Measurements from ENCODE around the gene DRC7.
A peak's percentile ranks its signal among the peaks of the same experiment; 100 is the strongest.

Gene DRC7

GRCh38 chr16:57755726-57756423, 61.3 kb downstream of the DRC7 start:
- no peak overlapping the region for H3K27ac ChIP-seq

DNA sequence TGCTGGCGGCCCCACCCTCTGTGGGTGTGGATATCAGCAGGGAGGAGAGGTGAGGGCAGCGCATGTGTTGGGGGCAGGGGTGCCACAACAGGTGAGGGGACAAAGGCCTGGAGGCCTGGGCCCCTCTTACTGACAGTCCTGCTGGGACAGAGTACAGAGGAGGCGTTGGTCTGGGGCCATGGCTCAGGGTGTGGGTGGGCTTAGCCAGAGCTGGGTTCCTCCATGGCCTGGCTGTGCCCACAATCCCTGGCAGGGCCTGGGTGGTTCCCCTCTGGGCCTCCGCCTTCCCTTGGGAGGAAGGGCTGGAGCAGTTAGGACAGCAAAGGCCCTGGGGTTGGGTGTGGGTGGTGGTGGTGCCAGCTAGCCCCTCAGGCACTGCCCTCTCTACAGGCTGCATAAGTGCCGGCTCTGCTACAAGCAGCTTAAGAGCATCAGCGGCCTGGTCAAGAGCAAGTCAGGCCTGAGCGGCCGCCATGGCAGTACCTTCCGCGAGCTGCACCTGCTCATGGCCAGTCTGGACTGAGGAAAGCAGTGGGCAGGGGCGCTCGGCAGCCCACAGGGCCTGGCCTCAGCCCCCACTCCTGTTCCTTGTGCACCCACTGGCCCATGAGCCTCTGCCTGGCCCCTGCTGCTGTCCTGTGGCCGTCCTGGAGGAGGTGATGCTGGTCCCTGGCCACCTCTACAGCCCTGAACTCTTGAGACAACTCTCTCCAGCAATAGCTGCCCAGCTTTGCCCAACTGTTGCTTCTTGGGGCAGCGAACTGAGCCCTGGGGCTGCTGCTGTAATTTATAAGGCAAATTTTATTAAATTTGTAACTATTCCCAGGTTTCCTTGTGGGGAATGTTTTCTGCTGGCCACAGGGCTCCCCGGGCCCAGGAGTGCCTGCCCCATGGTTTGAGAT, 62.1 kb downstream of the DRC7 start:
- H3K4me3 ChIP-seq: no peak overlapping the region
- H3K27ac ChIP-seq: peak overlapping the region in 2 of 21 experiments; percentile 7 to 10

More at GRCh38 chr16:57755726-57756423, 61.3 kb downstream of the DRC7 start:
- no peak overlapping the region for H3K4me3 ChIP-seq

DNA sequence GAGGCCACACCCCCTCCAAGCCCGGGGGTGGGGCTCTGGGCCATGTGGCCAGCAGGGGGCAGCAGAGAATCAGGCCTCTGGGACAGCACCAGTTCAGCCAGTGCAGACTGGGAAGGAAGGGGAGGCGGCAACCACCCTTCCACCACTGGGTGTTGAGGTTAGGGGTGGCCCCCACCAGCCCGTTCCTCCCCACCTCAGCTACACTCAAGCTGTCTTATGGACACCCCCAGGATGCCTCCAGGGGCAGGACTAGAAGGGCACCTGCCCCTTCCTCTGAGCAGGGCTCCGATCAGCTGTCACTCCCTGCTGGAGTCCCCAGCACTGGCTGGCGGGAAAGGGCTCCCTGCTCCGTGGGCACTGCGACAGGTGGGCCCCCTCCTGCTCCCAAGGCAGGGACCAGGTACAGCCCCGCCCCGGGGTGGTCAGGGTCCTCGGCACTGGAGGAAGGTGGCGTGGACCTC, 62.8 kb downstream of the DRC7 start:
- H3K4me3 ChIP-seq: no peak overlapping the region
- H3K27ac ChIP-seq: peak overlapping the region in 5 of 21 experiments; percentile 5 to 42 (median 37)

DNA sequence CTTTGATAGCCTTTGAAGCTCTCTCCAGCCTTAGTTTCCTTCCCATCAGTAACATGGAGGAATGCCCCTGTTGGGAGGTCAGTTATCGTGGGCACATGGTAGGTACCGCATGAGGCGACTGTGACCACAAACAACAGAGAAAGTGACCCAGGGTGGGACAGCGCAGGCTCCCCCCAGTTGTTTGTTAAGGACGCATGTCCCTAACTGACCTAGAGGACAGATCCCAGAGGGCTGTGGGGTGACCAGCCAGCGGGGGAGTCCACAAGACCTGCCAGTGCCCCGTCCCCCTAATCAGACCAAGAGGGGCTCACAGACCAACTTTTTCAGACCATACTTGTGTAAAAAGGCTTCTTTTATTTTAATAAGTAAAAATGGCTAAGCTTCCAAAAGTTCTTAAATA, 63.3 kb downstream of the DRC7 start:
- H3K27ac ChIP-seq: peak overlapping the region in 6 of 21 experiments; percentile 5 to 42 (median 38)
- H3K4me3 ChIP-seq: no peak overlapping the region

- H3K27ac ChIP-seq: peak overlapping the region in 3 of 21 experiments; percentile 5 to 41 (median 40)
- no peak overlapping the region for H3K4me3 ChIP-seq
Observed at GRCh38 chr16:57758331-57759117, 63.9 kb downstream of the DRC7 start.

GRCh38 chr16:57759131-57759530, 64.5 kb downstream of the DRC7 start:
- H3K4me3 ChIP-seq: no peak overlapping the region
- peak overlapping the region in 3 of 21 experiments; percentile 3 to 41 (median 40) for H3K27ac ChIP-seq

DNA sequence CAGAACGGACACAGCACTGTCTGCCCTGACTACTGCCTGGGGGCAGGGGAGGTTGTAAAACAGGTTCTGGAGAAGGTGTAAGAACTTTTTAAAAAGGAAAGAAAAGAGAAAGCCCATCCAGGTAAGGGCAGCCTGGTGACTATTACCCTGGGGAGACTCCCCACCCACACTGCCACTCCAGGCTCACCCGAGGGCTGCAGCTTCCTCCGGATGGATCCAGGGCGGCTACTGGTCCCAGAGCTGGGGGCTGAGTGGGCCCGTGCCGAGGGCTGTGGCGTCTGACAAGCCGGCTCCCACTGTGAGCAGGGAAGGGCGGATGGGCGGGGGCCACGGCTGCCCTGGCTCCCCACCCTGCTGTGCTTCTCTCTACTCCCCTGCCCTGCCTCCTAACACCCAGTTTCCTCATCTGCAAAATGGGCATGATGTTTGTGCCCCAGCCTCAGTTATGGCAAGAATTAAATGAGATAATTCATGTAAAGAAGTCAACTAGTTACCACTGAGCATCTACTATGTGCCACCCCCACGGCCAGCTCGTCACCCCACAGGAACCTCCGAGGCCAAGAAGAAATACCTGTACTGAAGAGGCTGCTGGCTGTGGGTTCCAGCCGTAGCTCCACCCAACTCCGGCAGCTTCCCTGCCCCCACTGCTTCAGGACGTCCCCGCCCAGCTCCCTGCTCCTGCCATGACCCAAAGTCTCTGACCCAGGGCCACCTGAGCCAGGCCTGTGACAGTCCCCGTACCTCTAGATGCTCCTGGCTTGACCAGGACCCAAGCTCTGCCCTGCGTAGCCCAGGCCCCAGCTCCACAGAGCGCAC, 65.1 kb downstream of the DRC7 start:
- no peak overlapping the region for H3K4me3 ChIP-seq
- H3K27ac ChIP-seq: peak overlapping the region in 1 of 21 experiments; percentile 3

DNA sequence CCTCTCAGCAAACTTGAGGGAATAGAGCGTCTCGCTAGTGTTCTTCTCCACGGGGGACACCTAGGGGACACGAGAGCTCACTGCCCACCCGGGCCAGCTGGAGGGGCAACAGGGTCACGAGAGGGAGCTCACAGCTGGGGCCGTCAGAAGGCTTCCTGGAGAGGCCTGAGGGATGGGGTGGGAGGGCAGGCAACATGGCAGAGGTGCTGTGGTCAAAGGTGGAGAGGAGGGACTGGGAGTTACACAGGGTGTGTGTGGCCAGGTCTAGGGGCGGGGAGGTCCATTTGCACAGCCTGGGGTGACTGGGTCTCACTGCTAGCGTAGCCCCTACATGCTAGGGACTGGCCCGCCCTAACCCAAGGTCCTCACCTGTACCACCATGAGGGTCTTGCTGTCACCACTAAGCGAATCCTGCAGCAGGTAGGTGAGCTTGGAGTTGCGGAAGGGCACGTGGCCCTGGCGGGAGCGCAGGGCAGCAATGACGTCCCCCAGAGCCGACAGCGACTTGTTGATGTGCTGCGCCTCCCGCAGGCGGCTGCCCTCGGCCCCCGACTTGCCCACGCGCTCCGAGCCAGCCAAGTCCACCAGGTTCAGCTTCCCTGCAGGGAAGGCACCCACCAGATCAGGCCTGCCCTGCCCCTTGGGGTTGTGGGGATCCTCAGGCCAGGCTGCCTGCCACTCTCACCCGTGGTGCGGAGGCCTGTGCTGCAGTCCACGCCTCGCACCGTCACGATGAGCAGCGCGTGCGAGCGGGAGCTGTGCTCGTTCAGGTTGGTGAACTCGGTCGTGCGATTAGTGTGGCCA, 66.0 kb downstream of the DRC7 start:
- Histone ChIP-seq H3K27ac (no peak overlapping the region), H3K4me3 (no peak overlapping the region)

DNA sequence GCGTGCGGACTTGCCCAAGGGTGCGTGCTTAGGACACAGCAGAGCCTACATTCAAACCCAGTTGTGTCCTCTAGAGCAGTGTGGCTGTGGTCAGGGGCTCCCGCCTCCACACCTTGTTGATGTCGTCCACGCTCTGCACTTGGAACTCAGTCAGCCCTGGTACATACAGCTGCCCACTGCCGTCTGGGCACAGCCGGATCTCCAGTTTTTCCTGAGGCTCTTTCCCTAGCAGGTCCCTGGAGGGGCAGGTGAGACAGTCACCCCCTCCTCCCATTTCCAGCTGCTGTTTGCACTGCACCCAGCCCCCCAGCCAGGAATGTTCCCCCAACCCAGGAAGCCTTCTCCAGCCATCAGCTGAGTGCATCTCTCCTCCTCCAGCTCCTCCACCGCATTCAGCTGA, 66.7 kb downstream of the DRC7 start:
- H3K4me3 ChIP-seq: no peak overlapping the region
- H3K27ac ChIP-seq: no peak overlapping the region

GRCh38 chr16:57761957-57762356, 67.4 kb downstream of the DRC7 start:
- Histone ChIP-seq H3K27ac (no peak overlapping the region), H3K4me3 (no peak overlapping the region)

DNA sequence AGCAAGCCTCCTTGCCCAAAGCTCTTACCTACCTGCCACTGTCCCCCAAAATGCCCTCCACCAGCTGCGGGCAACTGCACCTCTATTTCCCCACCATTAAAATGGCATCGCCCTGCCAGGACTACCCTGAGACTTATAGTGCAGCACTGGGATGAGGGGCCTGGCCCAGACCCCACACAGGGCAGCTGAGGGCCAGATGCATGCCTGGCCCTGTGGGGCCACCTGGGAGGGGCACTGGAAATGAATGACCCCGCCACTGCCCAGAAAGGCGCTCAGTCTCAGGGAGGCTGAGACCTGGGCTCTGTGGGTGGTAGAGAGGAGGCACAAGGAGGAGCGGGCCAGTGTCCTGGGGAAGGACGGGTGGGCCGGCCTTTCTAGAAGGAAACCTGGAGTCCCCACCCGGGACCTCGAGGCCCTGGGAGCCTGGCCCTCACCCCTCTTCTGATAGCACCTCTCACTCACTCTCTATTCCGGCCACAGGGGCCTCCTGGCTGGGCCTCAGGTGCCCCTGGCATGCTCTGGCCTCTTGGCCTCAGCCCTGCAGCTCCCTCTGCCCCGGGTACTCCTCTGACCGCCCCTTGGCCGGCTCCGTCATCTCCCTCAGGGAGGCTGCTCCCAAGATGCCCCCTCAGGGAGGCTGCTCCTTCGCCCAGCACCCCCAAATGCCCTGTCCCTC, 67.9 kb downstream of the DRC7 start:
- Histone ChIP-seq H3K27ac (no peak overlapping the region), H3K4me3 (no peak overlapping the region)

DNA sequence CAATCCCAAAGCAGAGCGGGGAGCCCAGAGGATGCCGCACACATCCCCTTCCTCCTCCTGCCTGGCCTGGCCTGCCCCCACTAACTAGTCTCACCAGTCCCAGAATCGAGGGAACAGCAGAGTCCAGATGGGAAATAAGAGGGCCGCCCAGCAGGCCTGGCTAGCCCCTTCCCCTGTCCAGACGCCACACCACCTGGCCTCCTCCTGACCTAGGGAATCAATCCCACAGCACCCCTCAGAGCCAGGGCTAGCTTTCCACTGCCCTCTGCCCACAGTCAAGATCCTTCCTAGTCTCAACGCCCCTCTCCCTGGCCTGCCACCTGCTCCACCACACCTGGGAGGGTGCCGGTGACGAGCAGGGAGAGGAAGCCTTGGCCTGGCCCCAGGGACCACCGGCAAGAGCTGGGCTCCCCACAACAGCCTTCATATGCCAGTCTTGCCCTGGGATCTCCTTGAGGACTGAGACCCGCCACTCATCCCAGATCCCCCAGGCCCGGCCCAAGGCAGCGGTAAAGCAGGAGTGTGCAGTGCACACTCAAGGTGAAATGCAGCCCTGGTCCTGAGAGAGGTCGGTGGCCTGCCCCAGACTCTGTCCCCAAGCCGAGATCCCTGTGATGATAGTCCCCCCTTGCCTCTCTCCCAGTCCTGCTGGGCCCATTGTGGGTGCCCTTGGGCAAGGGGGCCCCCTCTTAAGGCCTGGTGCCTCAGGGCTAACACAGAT, 68.8 kb downstream of the DRC7 start:
- H3K4me3 ChIP-seq: no peak overlapping the region
- H3K27ac ChIP-seq: peak overlapping the region in 6 of 21 experiments; percentile 13 to 65 (median 36)

- Histone ChIP-seq H3K4me3 (no peak overlapping the region), H3K27ac (peak overlapping the region in 7 of 21 experiments; percentile 13 to 65 (median 35))
Observed at GRCh38 chr16:57764006-57764340, 69.4 kb downstream of the DRC7 start.

DNA sequence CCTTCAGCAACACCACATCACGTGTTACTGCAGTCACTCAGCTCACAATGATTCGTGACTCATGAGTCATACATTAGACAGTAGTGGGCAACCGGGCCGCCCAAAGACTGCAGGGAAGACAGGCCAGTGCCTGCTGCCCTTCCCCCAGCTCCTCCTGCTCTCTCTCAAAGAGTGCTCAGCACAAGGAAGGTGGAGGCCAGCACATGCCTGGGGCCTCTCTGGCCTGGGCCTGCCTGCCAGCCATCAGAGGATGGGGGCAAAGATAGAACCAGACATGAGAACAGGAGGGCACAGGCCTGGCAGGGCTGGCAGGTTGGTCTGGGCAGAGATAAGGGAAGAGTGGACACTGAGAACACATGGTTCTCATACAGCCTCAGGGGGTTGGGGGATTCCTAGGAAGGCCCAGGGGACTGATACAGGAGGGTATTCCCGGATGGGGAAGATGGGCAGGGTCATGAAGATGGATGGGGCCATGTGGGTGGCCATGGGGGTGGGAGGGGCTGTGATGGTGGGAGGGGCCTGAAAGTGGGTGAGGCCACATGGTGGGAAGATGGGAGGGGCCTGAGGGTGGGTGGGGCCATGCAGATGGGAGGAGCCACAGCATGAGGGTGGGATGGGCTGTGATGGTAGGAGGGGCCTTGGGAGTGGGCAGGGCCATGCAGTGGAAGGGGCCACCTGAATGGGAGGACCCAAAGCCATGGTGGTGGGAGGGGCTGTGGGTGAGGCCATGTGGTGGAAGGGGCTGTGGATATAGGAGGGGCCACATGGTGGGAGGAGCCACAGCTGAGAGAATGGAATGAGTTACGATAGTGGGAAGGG, 69.9 kb downstream of the DRC7 start:
- Histone ChIP-seq H3K27ac (peak overlapping the region in 7 of 21 experiments; percentile 13 to 65 (median 33)), H3K4me3 (no peak overlapping the region)

DNA sequence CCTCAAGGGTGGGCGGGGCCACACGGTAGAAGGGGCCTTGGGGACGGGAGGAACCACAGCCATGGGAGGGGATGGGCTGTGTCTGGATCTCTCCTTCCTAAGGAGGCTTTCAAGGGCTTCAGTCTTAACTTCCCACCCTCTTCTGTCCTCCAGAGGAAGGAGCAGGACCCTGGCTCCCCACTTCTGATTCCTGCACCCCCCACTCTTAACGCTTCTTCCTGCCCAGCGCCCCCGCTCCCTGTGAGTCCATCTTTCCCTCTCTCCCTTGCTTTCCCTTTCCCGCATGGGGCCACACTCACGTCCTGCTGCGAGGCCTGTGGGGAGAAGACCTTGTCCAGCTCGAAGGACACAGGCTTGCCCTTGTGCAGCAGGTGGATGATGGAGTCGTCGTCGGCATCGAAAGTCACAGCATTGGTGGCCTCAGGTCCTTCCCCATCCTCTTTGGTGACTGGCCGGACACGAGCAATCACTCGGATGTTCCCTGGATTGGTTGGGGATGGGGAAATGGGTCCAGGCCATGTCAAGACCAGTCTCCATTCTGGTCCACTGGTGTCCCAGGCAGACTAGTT, 70.6 kb downstream of the DRC7 start:
- Histone ChIP-seq H3K27ac (peak overlapping the region in 1 of 21 experiments; percentile 33), H3K4me3 (no peak overlapping the region)

Measured in skin epidermis (tissue), 12 donors.